ENCODE measurements around the gene KIAA0513. TPM values are rescaled to one million over a fixed set of nuclear protein-coding genes. Genes with fewer than 3 reads are reported as not detected.
A peak's percentile ranks its signal among the peaks of the same experiment; 100 is the strongest.

Gene KIAA0513
- total and polyA plus RNA-seq, 2 of the 13 experiments (the other 11 are each of a cell fraction or from before 2014, with no cell fraction given) = 1.8 TPM

GRCh38 chr16:85139881-85140339 is 112.3 kb downstream of the KIAA0513 start (continued):
- TF ChIP-seq MAZ (IDR thresholded peaks at IDR 0.05; ENCODE audit: borderline replicate concordance, low read depth, low read length) (0 out of 2 replicates have a peak, but pooled peaks have one; percentile 60), MAZ (CRISPR knock-in tag; IDR thresholded peaks at IDR 0.05; ENCODE audit: low read depth) (peak; percentile 52; the same call in 1 of the 2 replicates), SNAPC4 (CRISPR knock-in tag; IDR thresholded peaks at IDR 0.05) (0 out of 2 replicates have a peak, but pooled peaks have one; percentile 59), DPF2 (CRISPR knock-in tag; IDR thresholded peaks at IDR 0.05; ENCODE audit: borderline replicate concordance, low read depth) (0 out of 2 replicates have a peak, but pooled peaks have one; percentile 36), NR3C1 (CRISPR knock-in tag; IDR thresholded peaks at IDR 0.05) (no peak), KDM5B (CRISPR knock-in tag; IDR thresholded peaks at IDR 0.05; ENCODE audit: borderline replicate concordance) (0 out of 2 replicates have a peak, but pooled peaks have one; percentile 36), KDM1A (CRISPR knock-in tag; IDR thresholded peaks at IDR 0.05) (peak; percentile 77; the same call in 1 of the 2 replicates), ZZZ3 (CRISPR knock-in tag; IDR thresholded peaks at IDR 0.05; ENCODE audit: borderline replicate concordance) (no peak), NR2C2 (CRISPR knock-in tag; IDR thresholded peaks at IDR 0.05; ENCODE audit: borderline replicate concordance) (peak; percentile 54), TFE3 (CRISPR knock-in tag; IDR thresholded peaks at IDR 0.05) (no peak), LBX2 (CRISPR knock-in tag; IDR thresholded peaks at IDR 0.05; ENCODE audit: borderline replicate concordance) (no peak), NFE2L2 (IDR thresholded peaks at IDR 0.05; ENCODE audit: low read length) (no peak), ZFYVE20 (CRISPR knock-in tag; IDR thresholded peaks at IDR 0.05; ENCODE audit: borderline replicate concordance, low read depth) (no peak)
- TF ChIP-seq, protein P1, sequence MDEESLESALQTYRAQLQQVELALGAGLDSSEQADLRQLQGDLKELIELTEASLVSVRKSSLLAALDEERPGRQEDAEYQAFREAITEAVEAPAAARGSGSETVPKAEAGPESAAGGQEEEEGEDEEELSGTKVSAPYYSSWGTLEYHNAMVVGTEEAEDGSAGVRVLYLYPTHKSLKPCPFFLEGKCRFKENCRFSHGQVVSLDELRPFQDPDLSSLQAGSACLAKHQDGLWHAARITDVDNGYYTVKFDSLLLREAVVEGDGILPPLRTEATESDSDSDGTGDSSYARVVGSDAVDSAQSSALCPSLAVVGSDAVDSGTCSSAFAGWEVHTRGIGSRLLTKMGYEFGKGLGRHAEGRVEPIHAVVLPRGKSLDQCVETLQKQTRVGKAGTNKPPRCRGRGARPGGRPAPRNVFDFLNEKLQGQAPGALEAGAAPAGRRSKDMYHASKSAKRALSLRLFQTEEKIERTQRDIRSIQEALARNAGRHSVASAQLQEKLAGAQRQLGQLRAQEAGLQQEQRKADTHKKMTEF (CRISPR knock-in tag; IDR thresholded peaks at IDR 0.05) = peak; percentile 65; the same call in 1 of the 2 replicates
- TF ChIP-seq, protein P2, sequence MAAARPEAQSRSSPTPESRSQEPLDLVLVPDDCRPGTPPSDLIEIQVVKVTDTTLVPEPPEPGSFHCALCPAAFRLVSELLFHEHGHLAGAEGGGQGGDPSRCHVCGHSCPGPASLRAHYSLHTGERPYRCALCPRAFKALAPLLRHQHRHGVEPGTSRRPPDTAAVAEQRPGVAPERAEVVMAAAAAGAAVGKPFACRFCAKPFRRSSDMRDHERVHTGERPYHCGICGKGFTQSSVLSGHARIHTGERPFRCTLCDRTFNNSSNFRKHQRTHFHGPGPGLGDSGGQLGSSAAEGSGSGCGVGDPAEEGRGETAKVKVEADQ (CRISPR knock-in tag; IDR thresholded peaks at IDR 0.05; ENCODE audit: borderline replicate concordance) = no peak
- TF ChIP-seq, protein P3, sequence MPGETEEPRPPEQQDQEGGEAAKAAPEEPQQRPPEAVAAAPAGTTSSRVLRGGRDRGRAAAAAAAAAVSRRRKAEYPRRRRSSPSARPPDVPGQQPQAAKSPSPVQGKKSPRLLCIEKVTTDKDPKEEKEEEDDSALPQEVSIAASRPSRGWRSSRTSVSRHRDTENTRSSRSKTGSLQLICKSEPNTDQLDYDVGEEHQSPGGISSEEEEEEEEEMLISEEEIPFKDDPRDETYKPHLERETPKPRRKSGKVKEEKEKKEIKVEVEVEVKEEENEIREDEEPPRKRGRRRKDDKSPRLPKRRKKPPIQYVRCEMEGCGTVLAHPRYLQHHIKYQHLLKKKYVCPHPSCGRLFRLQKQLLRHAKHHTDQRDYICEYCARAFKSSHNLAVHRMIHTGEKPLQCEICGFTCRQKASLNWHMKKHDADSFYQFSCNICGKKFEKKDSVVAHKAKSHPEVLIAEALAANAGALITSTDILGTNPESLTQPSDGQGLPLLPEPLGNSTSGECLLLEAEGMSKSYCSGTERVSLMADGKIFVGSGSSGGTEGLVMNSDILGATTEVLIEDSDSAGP (CRISPR knock-in tag; IDR thresholded peaks at IDR 0.05; ENCODE audit: borderline replicate concordance) = 0 out of 2 replicates have a peak, but pooled peaks have one; percentile 39

Measured in HepG2 (cell line).